VCaP (cell line): ENCODE measurements around the gene OCRL.

Experiments
- H3K27ac ChIP-seq: fragments of 450-650 bp; 2 replicates; pipeline ENCODE4 v1.5.1; 2017
- CTCF ChIP-seq: fragments of 450-650 bp; conservative IDR thresholded peaks from 2 replicates; pipeline ENCODE4 v1.5.1; 2017; ENCODE audit warnings: mild to moderate bottlenecking, moderate library complexity

Gene OCRL

GRCh38 chrX:129576539-129576938, 36.5 kb downstream of the OCRL start:
- no peak for TF ChIP-seq CTCF
- no peak overlapping the region for H3K27ac ChIP-seq

GRCh38 chrX:129577473-129577872, 37.4 kb downstream of the OCRL start:
- no peak for TF ChIP-seq CTCF

GRCh38 chrX:129577877-129578276, 37.8 kb downstream of the OCRL start:
- no peak overlapping the region for H3K27ac ChIP-seq
- no peak for TF ChIP-seq CTCF

More at GRCh38 chrX:129577473-129577872, 37.4 kb downstream of the OCRL start:
- no peak overlapping the region for H3K27ac ChIP-seq

- H3K27ac ChIP-seq, result no peak overlapping the region
- no peak for TF ChIP-seq CTCF
Measured at GRCh38 chrX:129581904-129582303, 41.8 kb downstream of the OCRL start.

GRCh38 chrX:129585167-129585566, 45.1 kb downstream of the OCRL start:
- H3K27ac ChIP-seq, result no peak overlapping the region
- TF ChIP-seq CTCF, result no peak

GRCh38 chrX:129585691-129586090, 45.6 kb downstream of the OCRL start:
- no peak for TF ChIP-seq CTCF
- no peak overlapping the region for H3K27ac ChIP-seq

GRCh38 chrX:129586446-129586845, 46.4 kb downstream of the OCRL start:
- TF ChIP-seq CTCF, result no peak
- no peak overlapping the region for H3K27ac ChIP-seq

GRCh38 chrX:129590596-129590995, 50.5 kb downstream of the OCRL start:
- no peak for TF ChIP-seq CTCF
- H3K27ac ChIP-seq, result no peak overlapping the region
